Peyer's patch (tissue), 4 donors: Measurements from ENCODE around the gene FANCM.

Source experiments
- CTCF ChIP-seq, 6 experiments: fragments of 450-650 bp in 4 of 6; fragments of 200-600 bp in 2 of 6; sonication (generic) in 1 of 6; IDR thresholded peaks; one replicate each; pipeline ENCODE4 v1.5.1; 2017 to 2019; ENCODE audit warnings: antibody characterized with exemption in 6 of 6, mild to moderate bottlenecking in 3 of 6, moderate library complexity in 1 of 6
- POLR2A ChIP-seq, 2 donors: fragments of 450-650 bp; IDR thresholded peaks; one replicate each; pipeline ENCODE4 v1.5.1; 2017; ENCODE audit warnings: antibody characterized with exemption in 2 of 2, mild to moderate bottlenecking in 2 of 2, moderate library complexity in 2 of 2

DNA sequence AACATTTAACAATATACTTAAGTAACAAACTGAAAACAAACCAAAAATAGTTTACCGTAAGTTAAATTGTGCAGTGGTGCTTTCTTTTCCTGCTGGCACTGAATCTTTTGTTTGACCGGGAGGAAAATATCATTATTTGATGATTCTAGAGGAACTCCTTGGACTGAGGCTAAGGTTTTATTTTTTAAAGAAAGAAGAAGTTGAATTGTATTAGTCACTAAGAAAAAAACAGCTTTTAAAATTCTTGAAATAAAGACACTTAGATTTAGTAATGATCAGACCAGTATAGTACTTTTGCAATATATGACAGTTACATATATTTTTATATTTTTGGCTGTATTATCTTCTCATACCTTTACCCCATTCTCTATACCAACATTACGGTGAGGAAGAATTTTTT lies 107.0 kb downstream of the FANCM start:
- no peak for TF ChIP-seq CTCF (IDR thresholded peaks at IDR 0.05)
- TF ChIP-seq POLR2A (IDR thresholded peaks at IDR 0.05): no peak
